Erythroblast (primary cell): ENCODE data around the gene RSAD1.

Experiments
- GATA1 ChIP-seq: IDR thresholded peaks from 2 replicates; pipeline ENCODE4 v1.6.1; 2011; ENCODE audit warnings: low read depth, mild to moderate bottlenecking, control low read depth, low read length, moderate library complexity
- POLR2A ChIP-seq: IDR thresholded peaks from 2 replicates; pipeline ENCODE4 v1.6.1; 2011; ENCODE audit warnings: mild to moderate bottlenecking, low read length

GRCh38 chr17:50521514-50521913, 42.9 kb downstream of the RSAD1 start:
- TF ChIP-seq POLR2A: no peak
- no peak for TF ChIP-seq GATA1
